ENCODE measurements around the gene FOXRED2. TPM values are rescaled to one million over a fixed set of nuclear protein-coding genes. Genes with fewer than 3 reads are reported as not detected.
A peak's percentile ranks its signal among the peaks of the same experiment; 100 is the strongest.
"Not testable (repeated sequence)": the region's sequence is repeated elsewhere in the genome, so short reads cannot be mapped to it uniquely, and the experiment has no call there.

The FOXRED2 gene
- total RNA-seq, 3 donors from 2014 or later, result 2.8 to 8.6 (median 6.4) TPM

- no peaks in the 10 kb centered on the region for H3K9me3 ChIP-seq
- intact Hi-C loops (cut with DNase I, micrococcal nuclease), result loop anchor here in 1 of 2 donors (10.0 kb wide), 1 partner anchor 71 kb away; the partner anchor contains the start of gene MYH9
- no peaks in the 10 kb centered on the region for H3K36me3 ChIP-seq (ENCODE audit: low read depth)
- DNase-seq (peak in 1 of 3 donors; percentile 60), ATAC-seq (peak; percentile 18)
- TF ChIP-seq, protein P1, sequence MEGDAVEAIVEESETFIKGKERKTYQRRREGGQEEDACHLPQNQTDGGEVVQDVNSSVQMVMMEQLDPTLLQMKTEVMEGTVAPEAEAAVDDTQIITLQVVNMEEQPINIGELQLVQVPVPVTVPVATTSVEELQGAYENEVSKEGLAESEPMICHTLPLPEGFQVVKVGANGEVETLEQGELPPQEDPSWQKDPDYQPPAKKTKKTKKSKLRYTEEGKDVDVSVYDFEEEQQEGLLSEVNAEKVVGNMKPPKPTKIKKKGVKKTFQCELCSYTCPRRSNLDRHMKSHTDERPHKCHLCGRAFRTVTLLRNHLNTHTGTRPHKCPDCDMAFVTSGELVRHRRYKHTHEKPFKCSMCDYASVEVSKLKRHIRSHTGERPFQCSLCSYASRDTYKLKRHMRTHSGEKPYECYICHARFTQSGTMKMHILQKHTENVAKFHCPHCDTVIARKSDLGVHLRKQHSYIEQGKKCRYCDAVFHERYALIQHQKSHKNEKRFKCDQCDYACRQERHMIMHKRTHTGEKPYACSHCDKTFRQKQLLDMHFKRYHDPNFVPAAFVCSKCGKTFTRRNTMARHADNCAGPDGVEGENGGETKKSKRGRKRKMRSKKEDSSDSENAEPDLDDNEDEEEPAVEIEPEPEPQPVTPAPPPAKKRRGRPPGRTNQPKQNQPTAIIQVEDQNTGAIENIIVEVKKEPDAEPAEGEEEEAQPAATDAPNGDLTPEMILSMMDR (IDR thresholded peaks at IDR 0.05), result no peak
- H3K4me3 ChIP-seq, result no peak overlapping the region
- peaks cover 55% of the 10 kb centered on the region for H3K4me1 ChIP-seq (ENCODE audit: low read depth)
Measured at GRCh38 chr22:36455571-36456463, 51.0 kb downstream of the FOXRED2 start.

GRCh38 chr22:36454916-36455570 is 51.8 kb downstream of the FOXRED2 start:
- DNase-seq, result peak; percentile 98 to 99 (median 99)
- TF ChIP-seq, protein P1 (IDR thresholded peaks at IDR 0.05), result peak; percentile 20
- peak; percentile 80 for ATAC-seq
- peak overlapping the region; percentile 18 for H3K4me3 ChIP-seq
- no peaks in the 10 kb centered on the region for H3K36me3 ChIP-seq (ENCODE audit: low read depth)
- peaks cover 57% of the 10 kb centered on the region for H3K4me1 ChIP-seq (ENCODE audit: low read depth)
- H3K9me3 ChIP-seq, result no peaks in the 10 kb centered on the region
- intact Hi-C loops (cut with DNase I, micrococcal nuclease), result loop anchor here in 1 of 2 donors (10.0 kb wide), 1 partner anchor 70 kb away; the partner anchor contains the start of gene MYH9

GRCh38 chr22:36453855-36454378 is 52.9 kb downstream of the FOXRED2 start:
- intact Hi-C loops (cut with DNase I, micrococcal nuclease), result loop anchor here in 1 of 2 donors (10.0 kb wide), 1 partner anchor 69 kb away; the partner anchor contains the start of gene MYH9
- H3K4me1 ChIP-seq (ENCODE audit: low read depth), result peaks cover 56% of the 10 kb centered on the region
- DNase-seq (peak in 2 of 3 donors; percentile 66 to 70), ATAC-seq (no peak)
- no peaks in the 10 kb centered on the region for H3K36me3 ChIP-seq (ENCODE audit: low read depth)
- no peak overlapping the region for H3K4me3 ChIP-seq
- H3K9me3 ChIP-seq, result no peaks in the 10 kb centered on the region
- TF ChIP-seq, protein P1 (IDR thresholded peaks at IDR 0.05), result no peak

GRCh38 chr22:36452978-36453607 is 53.7 kb downstream of the FOXRED2 start:
- not testable (repeated sequence) for H3K4me3 ChIP-seq; H3K9me3 ChIP-seq; H3K36me3 ChIP-seq (ENCODE audit: low read depth)
- H3K4me1 ChIP-seq (ENCODE audit: low read depth), result peaks cover 48% of the 10 kb centered on the region
- DNase-seq, result peak in 2 of 3 donors; percentile 41 to 60
- intact Hi-C loops (cut with DNase I, micrococcal nuclease), result loop anchor here in 1 of 2 donors (10.0 kb wide), 1 partner anchor 68 kb away; the partner anchor contains the start of gene MYH9
- peak; percentile 17 for ATAC-seq

DNA sequence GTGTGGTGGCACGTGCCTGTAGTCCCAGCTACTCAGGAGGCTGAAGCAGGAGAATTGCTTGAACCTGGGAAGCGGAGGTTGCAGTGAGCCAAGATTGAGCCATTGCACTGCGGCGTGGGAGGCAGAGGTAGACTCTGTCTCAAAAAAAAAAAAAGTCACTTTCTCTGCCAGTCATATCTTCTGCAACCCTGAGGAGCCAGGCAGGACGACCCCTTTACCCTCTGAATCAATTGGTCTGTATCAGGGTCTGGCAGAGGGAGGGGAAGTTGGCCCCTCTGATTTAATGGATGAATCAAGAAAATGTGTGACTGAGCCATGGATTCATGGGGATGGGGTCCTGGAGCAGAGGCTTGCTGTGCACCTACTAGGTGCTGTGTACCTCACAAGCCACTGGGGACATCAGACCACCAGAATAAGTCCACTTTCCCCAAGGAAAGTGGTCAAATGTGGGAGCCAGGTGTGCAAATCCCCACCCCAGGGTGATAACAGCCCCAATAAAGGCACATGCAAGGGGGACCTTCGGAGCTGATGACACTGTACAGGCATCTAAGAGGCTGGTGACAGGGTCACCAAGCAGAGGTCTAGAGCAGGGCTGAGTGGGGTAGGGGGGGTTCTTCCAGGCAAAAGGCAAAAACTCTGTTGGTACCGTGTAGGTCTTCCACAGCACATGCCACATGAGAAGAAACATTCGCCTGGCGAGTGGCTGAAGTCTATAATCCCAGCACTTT is 54.4 kb downstream of the FOXRED2 start:
- DNase-seq, result no peak
- TF ChIP-seq, protein P1 (IDR thresholded peaks at IDR 0.05), result no peak
- intact Hi-C loops (cut with DNase I, micrococcal nuclease), result loop anchor here in 1 of 2 donors (10.0 kb wide), 1 partner anchor 68 kb away; the partner anchor contains the start of gene MYH9
- ATAC-seq, result no peak
- Histone ChIP-seq H3K36me3 (ENCODE audit: low read depth) (no peaks in the 10 kb centered on the region), H3K4me1 (ENCODE audit: low read depth) (peaks cover 48% of the 10 kb centered on the region), H3K4me3 (no peak overlapping the region), H3K9me3 (no peaks in the 10 kb centered on the region)

- not testable (repeated sequence) for H3K4me3 ChIP-seq; H3K9me3 ChIP-seq; ATAC-seq; DNase-seq; H3K36me3 ChIP-seq (ENCODE audit: low read depth)
- intact Hi-C loops (cut with DNase I, micrococcal nuclease), result loop anchor here in 1 of 2 donors (10.0 kb wide), 1 partner anchor 66 kb away; the partner anchor contains the start of gene MYH9
- H3K4me1 ChIP-seq (ENCODE audit: low read depth), result peaks cover 46% of the 10 kb centered on the region
Measured at GRCh38 chr22:36450923-36451322, 55.9 kb downstream of the FOXRED2 start.

Measured in mucosa of descending colon (tissue), 3 donors.